GM18909 (cell line): ENCODE data around the gene TEAD4.

ENCODE experiments used
- ATAC-seq: cut with Tn5 transposase; IDR thresholded peaks from one replicate; pipeline ENCODE4 v1.9.1; 2021; ENCODE audit warnings: mild to moderate bottlenecking; ENCODE audit not compliant: unreplicated experiment, poor library complexity

Gene TEAD4

GRCh38 chr12:2959505-2960389, 550 bp downstream of the TEAD4 start:
- no peak for ATAC-seq

- no peak for ATAC-seq
Measured at GRCh38 chr12:2960390-2960956, 1.3 kb downstream of the TEAD4 start.

GRCh38 chr12:2960996-2961616, 1.9 kb downstream of the TEAD4 start:
- ATAC-seq = no peak

- ATAC-seq = no peak
Measured at GRCh38 chr12:2961705-2962104, 2.5 kb downstream of the TEAD4 start.

GRCh38 chr12:2963154-2963759, 4.1 kb downstream of the TEAD4 start:
- no peak for ATAC-seq

- no peak for ATAC-seq
Measured at GRCh38 chr12:2963760-2964292, 4.6 kb downstream of the TEAD4 start.

GRCh38 chr12:2967651-2968050, 8.5 kb downstream of the TEAD4 start:
- no peak for ATAC-seq

- ATAC-seq = no peak
Measured at GRCh38 chr12:2970744-2971143, 11.5 kb downstream of the TEAD4 start.

GRCh38 chr12:2973566-2973965, 14.4 kb downstream of the TEAD4 start:
- no peak for ATAC-seq

- ATAC-seq = no peak
Measured at GRCh38 chr12:2974560-2974971, 15.4 kb downstream of the TEAD4 start.

- ATAC-seq = no peak
Measured at GRCh38 chr12:2976581-2976996, 17.4 kb downstream of the TEAD4 start.

- no peak for ATAC-seq
Measured at GRCh38 chr12:2977776-2978175, 18.6 kb downstream of the TEAD4 start.

GRCh38 chr12:2979806-2980205, 20.6 kb downstream of the TEAD4 start:
- ATAC-seq = no peak

GRCh38 chr12:2980630-2981029, 21.4 kb downstream of the TEAD4 start:
- no peak for ATAC-seq

- no peak for ATAC-seq
Measured at GRCh38 chr12:2982361-2982760, 23.2 kb downstream of the TEAD4 start.

- no peak for ATAC-seq
Measured at GRCh38 chr12:2984249-2984648, 25.1 kb downstream of the TEAD4 start.

- ATAC-seq = no peak
Measured at GRCh38 chr12:2984698-2985097, 25.5 kb downstream of the TEAD4 start.

- ATAC-seq = no peak
Measured at GRCh38 chr12:2986876-2987275, 27.7 kb downstream of the TEAD4 start.

GRCh38 chr12:2988494-2988893, 29.3 kb downstream of the TEAD4 start:
- ATAC-seq = no peak

GRCh38 chr12:2992724-2993123, 33.5 kb downstream of the TEAD4 start:
- no peak for ATAC-seq
